GM15510 (cell line): ENCODE results near the gene SCAF4.

ENCODE experiments used
- POLR2A ChIP-seq: IDR thresholded peaks from 3 replicates; pipeline ENCODE4 v1.6.1; 2011; ENCODE audit warnings: borderline replicate concordance; ENCODE audit not compliant: insufficient read length; ENCODE audit errors: extremely low read depth

The SCAF4 gene

GRCh38 chr21:31700040-31700439, 31.9 kb downstream of the SCAF4 start:
- no peak for TF ChIP-seq POLR2A

GRCh38 chr21:31698461-31698860, 33.5 kb downstream of the SCAF4 start:
- no peak for TF ChIP-seq POLR2A

- TF ChIP-seq POLR2A: no peak
Observed at GRCh38 chr21:31696424-31696823, 35.5 kb downstream of the SCAF4 start.

GRCh38 chr21:31693222-31693621, 38.7 kb downstream of the SCAF4 start:
- no peak for TF ChIP-seq POLR2A

GRCh38 chr21:31688603-31689368, 43.1 kb downstream of the SCAF4 start:
- TF ChIP-seq POLR2A: no peak

- no peak for TF ChIP-seq POLR2A
Observed at GRCh38 chr21:31687108-31687507, 44.8 kb downstream of the SCAF4 start.

GRCh38 chr21:31686272-31686915, 45.5 kb downstream of the SCAF4 start:
- no peak for TF ChIP-seq POLR2A

GRCh38 chr21:31684918-31685317, 47.0 kb downstream of the SCAF4 start:
- TF ChIP-seq POLR2A: no peak

GRCh38 chr21:31683029-31683428, 48.9 kb downstream of the SCAF4 start:
- TF ChIP-seq POLR2A: no peak

- TF ChIP-seq POLR2A: no peak
Observed at GRCh38 chr21:31682620-31683019, 49.3 kb downstream of the SCAF4 start.

GRCh38 chr21:31678478-31678877, 53.4 kb downstream of the SCAF4 start:
- no peak for TF ChIP-seq POLR2A

GRCh38 chr21:31677047-31677446, 54.9 kb downstream of the SCAF4 start:
- TF ChIP-seq POLR2A: no peak

GRCh38 chr21:31675960-31676359, 56.0 kb downstream of the SCAF4 start:
- no peak for TF ChIP-seq POLR2A

- no peak for TF ChIP-seq POLR2A
Observed at GRCh38 chr21:31675318-31675717, 56.6 kb downstream of the SCAF4 start.

GRCh38 chr21:31673321-31673912, 58.5 kb downstream of the SCAF4 start:
- no peak for TF ChIP-seq POLR2A

GRCh38 chr21:31671931-31672330, 60.0 kb downstream of the SCAF4 start:
- TF ChIP-seq POLR2A: no peak

GRCh38 chr21:31671146-31671716, 60.7 kb downstream of the SCAF4 start:
- TF ChIP-seq POLR2A: no peak

- no peak for TF ChIP-seq POLR2A
Observed at GRCh38 chr21:31670070-31670469, 61.8 kb downstream of the SCAF4 start.
